T follicular helper cell (primary cell): ENCODE measurements around the gene MBOAT2.

Experiments
- DNase-seq: peaks from one replicate; pipeline ENCODE4 v3.0.0-alpha.2; 2020; ENCODE audit warnings: low read depth

MBOAT2 gene

DNA sequence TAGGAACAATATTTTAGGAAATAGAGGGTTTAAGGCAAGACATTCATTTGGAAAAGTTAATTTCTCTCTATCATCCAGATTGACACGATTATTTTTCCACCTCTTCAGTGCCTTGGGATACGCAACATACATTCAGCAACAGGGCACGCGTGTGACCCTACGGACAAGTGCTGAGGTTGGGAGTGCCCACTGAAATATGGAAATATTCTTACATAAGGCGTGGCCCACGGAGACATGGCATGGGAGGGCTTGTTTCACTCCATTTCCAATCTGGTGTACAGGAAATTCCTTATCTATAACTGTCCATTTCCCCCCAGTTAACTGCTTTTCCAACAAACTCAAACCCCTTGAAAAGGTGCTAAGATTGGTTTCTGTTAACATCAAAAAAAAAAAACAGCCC lies 145.2 kb downstream of the MBOAT2 start:
- DNase-seq = no peak

DNA sequence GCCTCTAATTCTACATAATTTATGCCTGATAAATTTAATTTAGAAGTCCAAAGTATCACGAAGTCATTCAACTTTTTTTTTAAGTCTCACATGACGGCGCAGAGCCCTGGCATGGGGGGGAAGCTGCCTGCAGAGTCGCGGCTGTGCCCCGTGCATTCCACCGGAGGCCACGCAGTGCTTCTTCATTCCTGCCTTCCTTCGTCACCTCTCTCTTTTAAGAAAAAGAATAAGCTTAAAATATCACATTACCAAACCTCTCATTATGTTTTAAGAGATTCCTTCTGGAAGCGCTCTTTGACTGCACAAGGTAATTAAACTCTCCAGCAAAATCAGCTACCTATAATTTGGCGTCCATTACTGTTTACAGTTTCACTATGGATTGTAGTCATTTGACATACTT lies 145.8 kb downstream of the MBOAT2 start:
- no peak for DNase-seq

DNA sequence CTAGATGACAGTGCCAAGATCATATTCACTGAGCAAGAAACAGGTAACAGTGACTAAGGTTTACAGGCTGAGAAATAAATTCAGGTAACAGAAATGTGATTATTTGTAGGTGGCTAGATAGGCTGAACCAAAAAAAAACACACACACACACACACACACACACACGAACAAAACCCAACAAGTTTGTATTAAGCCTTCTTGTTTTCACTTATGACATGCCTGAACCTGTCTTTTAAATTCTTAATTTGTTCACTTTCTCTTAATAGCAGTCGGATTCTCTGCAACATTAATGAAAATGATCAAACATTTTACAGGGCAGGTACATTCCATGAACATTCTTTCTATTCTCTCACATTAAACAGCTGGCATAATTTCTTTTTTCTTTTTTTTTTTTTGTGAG lies 147.3 kb downstream of the MBOAT2 start:
- no peak for DNase-seq

DNA sequence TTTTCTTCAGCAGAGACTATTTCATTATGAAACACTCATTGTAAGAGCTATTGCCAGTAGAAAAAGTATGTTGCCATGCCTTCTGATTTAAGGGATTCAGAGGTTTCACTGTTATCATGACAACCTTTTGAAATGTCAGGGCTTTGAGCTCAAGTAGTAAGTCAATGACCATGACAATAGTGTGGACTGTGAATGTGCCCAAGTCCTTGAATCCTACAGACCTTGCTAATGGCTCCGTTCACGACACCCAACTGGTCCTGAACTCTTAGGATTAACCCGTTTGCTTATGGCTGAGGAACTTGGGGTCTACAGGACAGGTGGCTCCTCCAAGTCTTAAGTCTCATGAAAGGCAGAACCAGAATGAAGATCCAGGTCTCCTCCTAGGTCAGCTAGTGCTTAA lies 148.5 kb downstream of the MBOAT2 start:
- no peak for DNase-seq

DNA sequence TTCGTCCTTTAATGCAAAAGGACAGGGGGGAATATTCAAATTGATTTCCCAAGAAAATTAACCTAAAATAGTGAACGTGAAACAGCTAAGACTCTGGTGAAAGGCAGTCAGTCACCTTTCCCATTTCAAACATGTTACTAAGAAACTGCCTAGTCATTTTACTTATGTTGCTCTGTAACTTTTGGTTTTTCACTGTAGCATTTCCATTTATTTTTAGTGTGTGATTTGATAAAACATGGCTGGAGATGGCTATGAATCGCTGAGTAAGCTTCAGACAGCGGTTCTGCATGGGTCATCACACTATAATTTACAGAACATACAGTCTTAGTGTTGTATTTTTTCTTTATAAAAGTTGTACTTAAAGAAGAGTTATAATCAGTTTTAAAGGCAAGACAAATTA lies 150.1 kb downstream of the MBOAT2 start:
- no peak for DNase-seq

DNA sequence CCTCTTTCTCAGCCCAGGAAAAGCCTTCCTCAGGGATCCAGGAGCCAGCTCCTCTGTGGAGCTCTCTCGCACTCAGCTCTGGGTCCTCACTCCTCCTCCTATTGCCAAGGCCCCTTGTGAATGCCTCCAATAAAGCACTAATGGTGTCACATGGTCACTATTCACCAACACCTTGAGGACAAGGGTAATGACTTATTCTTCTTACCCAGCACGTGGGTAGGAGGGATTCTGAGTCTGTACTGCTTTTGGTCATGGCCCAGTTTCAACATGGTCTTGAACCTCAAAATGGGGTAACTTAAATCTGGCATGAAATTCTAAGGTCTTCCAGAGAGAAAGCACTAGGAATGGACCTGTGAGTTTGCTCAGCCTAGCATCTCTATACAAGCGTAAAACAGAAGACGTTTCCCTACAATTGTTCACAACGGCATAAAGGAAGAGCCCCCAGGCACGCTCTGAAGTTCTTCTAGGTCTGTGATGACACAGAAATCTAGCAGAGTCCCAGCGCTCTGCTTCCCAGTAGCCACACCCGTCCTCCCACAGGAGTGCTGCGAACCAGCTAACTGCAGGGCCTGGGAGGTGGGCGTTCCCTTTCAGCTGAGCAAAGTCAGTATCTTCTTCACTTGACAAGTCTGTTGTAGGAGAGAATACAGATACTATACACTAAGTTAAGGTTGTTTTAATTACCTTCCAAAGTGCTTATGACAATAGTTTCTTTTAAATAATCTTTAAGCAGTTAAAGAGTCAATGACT lies 151.5 kb downstream of the MBOAT2 start:
- no peak for DNase-seq

DNA sequence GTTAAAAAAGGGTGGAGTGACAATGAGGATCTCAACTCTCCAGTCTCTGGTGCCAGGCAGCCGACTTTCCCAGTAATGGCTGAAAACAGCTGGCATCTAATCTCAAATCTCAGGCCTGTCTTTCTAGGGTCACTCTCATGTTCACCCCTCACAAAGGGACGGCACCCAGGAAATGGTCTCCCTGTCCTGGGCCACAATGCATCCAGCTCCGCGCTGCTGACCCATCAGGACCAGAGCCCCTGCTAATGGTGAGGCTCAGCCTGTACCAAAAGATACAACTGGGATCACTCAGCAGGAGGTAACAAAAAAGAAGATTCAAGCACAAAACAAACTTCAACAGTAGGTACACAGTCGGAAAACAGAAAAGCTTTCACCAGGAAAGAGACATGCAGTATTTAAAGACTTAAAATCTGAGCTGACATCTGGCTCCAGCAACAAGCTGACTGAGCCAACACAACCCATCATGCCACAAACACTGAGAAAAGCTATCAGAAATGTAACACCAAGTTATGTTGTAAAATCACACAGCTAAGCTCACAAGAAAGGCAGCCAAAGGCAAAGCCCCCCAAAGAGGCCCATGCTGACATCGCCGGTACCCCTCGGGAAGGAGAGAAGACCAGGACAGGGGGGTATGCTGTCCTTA lies 152.5 kb downstream of the MBOAT2 start:
- DNase-seq = no peak

DNA sequence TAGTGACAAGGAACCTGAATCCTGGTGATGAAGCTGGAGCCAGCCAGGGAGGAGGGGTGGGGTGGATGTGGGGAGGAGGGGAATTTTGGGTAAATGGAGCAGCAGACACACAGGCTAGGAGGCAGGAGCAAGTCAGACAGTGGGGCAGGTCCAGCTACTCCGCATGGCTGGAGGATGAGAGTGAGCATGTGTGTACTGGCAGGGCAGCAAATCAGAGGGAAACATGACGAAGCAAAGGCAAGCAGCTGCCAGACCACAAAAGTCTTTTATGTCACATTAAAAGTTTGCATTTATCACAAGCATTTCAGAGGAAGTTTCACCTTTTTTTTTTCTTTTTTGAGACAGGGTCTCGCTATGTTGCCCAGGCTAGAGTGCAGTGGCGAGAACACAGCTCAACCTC lies 154.2 kb downstream of the MBOAT2 start:
- no peak for DNase-seq

DNA sequence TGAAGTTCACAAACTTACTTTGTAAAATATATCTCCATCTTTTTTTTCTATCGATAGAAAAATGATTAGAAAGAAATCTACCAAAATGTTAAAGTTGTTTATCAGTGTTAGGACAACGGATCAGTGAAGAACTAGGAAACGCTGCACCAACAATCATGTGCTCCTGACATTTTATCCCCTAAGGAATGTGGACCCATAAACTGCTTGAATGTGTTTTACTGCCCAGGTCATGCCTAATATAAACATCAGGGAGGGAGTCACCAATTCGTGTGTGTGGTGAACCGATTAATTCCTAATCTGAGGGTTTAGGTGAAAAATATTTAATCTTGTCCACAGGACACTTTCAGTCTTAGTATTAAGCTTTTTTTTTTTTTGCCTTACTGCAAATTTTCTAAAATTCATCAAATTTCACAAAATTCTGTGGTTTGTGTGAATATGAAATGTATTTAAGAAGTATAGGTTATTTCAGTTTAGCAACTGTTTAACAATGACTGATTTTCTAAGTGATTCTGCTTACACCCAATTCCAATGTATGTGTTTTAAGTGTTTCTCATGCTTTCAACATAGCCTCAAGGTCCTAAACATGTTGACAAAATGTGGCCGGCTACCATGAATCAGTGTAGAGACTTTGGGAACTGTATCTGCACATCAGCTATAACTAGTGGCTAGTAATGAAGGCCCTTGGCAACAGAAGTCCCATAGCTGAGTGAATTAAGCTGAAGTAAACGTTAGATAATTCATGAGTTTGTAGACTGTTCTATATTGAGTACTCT lies 155.0 kb downstream of the MBOAT2 start:
- DNase-seq = no peak

DNA sequence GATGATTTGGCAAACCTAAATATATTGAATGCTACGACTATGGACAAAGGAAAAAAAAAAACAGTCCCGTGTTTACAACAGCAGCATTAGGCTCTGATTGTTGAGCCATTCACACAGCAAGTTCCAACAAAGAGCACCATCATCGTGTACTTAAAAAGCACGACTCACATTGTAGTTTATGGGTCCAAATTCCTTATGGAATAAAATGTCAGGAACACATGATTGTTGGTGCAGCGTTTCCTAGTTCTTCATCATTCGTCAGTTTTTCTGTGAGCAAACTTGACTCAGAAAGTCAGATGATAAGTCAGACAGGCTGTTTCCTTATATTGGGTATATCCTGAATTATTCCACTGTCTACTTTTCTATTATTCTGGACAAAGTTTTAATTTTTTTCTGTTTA lies 156.1 kb downstream of the MBOAT2 start:
- no peak for DNase-seq

DNA sequence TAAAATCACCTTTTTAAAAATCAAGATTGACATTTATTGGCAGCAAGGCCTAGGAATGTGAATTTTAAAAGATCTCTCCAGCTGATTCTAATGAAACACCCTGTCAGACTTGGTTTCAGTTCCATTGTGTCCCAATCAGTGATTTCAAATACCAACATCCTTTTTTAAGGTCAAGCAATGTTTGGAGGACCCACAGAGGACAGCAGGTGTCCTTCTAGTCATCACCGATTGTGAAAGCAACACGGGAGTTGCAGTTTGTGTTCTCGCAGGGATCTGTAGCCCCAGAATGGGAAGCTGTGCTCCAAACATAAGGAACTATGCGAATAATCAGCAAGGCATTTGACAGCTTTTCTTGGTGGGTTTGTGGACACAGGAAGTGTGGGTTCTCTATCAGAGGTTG lies 161.6 kb downstream of the MBOAT2 start:
- no peak for DNase-seq

DNA sequence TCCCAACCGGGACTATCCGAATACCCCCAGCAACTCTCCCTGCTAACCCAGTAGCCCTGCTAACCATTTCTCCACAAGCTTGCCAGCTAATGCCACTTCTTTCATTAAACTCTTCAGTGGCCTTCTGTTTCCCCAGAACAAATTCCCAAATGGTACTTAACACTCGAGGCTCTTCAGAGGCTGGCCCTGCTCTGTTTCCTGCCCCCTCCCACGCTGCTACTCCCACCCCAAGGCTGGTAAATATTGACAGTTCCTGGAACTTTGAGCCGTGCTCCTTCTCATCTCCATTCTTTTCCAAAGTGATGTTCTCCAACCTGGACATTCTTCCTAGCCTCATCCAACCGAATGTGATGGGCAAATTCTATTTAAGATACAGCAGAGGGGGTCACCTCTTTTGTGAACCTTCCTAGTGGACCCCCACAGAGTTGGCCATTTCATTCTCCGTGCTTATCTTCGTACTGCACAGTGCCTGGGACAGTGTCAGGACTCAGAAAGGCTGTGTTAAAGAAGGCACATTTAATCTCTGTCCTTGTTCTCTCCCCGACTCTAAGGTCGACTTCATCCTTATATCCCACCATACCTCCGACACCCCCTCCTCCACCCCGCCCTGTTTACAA lies 162.9 kb downstream of the MBOAT2 start:
- no peak for DNase-seq

DNA sequence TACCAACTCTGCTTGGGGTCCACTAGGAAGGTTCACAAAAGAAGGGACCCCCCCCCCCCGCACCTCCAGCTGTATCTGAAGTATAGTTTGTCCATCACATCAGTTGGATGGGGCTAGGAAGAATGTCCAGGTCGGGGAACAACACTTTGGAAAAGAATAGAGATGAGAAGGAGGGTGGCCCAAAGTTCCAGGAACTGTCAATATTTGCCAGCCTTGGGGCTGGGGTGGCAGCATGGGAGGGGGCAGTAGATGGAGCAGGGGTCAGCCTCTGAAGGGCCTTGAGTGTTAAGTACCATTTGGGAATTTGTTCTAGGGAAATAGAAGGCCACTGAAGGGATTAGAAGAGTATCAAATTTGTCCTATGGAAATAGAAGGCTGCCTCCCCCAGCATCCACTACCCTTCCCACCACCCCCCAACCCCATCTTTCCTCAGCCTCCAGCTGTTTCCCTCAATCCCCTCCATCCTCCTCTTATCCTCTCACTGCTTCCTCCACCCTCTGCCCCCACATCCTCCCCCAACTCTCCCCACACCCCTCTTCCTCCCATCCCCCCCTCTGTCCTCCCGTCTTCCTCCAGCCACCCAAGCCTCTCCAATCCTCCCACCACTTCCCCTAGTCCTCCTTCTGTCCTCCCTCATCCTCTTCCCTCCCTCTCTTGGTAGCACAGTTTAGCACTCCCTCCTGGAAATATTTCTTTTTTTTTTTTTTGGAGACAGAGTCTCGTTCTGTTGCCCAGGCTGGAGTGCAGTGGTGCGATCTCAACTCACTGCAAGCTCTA lies 164.1 kb downstream of the MBOAT2 start:
- no peak for DNase-seq

DNA sequence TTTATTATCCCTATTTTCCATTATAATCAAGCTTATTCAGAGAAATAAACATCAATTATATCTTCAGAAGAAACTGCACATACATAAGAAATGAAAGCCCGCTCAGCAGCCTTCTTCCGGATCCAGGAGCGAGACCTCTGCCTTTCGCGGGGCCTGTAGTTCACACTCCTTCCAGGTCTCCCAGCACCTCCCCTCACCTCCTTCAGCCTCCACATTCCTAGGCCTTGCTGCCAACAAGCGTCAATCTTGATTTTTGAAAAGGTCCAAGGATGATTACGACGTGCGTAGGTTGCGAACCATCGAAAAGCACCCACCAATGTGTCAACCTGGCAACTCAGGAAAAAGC lies 165.7 kb downstream of the MBOAT2 start:
- DNase-seq = no peak

DNA sequence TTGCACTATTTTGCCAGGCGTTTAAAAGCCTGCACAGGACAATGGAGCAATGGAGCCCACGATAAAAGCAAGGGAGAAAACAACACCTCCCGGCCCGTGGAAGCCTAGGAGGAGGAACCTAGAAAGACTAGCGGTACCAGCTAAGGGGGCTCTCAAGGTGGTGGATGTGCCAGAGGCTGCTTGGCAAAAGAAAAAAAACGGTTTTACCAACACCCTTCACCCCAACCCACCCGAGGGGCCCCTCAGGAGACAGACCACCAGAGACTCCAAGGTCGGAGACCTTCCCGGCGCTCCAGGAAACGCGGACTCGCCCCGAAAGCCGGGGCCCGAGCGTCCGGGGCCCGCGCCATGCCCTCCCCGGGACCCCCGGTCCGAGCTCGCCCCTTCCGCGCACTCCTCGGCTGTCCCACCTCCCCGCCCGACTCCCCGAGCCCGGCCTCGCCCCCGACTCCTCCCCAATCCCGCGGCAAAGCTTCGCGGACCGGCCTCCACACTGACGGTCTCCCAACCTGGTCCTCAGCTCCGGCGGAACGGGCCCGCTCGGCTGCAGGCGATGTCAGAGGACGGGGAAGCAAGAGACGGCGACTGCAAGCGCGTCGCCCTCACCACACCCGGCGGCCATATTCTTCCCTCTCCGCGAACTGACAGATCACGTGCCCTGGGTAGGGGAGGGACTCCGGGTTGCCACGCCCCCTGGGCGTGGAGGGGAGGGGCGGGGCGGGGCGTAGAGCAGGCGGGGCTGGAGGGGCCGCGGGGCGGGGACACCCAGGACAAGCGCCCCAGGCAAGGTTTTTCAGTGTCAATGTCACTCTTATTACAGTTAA lies 166.3 kb downstream of the MBOAT2 start, which contains the start of gene KIDINS220:
Gene KIDINS220 (minus strand): TSS at position 643 of the 824 bp plus-strand sequence. CDS start 10,520 bp downstream, outside the sequence.
- DNase-seq = peak; percentile 79

DNA sequence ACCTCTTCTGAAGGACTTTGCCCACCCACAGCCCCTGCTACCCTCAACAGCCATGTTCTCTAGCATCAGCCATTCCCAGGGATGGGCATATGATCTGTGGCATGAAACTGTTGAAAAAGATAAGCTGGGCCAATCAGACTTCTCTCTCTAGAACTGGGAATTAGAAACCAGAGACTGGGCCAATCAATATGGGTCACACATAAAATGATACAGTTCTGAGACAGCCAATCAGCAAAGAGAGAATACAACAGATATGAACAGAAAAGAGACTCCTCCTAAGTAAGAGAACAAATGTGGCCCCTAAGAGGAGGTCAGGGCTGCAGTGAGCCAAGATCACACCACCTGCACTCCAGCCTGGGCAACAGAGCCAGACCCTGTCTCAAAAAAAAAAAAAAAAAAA lies 168.2 kb downstream of the MBOAT2 start:
- no peak for DNase-seq

DNA sequence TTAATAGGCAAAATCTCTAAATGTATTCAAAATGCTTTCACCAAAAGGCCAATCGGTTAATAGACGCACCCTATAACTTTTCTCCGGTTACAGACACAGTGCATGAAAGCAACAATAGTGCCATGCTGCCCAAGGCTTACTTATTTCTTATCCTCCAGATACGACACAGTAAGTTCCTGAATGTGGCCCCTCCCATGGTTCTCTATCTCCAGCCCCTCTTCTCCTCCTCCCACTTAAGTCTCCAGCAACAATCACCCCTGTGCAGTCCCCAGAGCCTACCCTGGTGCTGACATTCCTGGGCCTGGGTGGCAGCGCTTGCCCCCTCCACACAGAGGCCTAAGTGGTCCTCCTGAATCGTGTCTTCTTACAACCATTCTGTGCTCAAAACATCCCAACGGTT lies 169.6 kb downstream of the MBOAT2 start:
- no peak for DNase-seq

DNA sequence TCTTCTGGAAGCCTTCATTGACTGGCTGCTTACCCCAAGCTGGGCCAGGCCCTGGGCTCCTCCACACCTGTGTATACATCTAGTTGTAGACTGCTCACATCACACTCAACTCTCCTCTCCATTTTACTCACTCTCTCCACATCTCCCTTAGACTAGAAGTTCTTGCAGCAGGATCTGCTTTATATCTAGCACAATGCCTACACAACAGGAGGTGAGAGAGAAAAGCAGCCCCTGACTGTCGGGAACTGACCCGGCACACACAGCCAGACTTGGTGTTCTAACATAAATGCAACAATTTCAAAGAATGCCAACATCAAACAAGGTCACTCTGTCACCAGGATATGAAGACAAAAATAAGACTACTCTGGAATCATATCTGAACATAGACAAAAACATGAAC lies 172.0 kb downstream of the MBOAT2 start:
- DNase-seq = no peak

DNA sequence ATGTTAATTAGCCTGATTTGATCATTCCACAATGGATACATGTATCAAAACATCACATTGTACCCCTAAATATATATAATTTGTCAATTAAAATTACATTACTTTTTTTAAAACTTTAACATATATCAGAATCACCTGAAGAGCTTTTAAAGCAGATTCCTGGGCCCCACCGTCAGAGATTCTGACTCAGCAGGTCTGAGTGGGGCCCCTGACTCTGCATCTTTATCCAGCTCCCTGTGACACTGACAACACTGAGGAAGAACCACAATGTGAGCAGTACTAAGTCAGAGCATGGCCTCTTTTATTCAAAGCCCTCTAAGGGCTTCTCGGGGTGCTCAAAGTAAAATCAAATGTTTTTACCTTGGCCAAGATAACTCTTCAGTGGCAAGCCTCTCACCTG lies 175.8 kb downstream of the MBOAT2 start:
- no peak for DNase-seq

DNA sequence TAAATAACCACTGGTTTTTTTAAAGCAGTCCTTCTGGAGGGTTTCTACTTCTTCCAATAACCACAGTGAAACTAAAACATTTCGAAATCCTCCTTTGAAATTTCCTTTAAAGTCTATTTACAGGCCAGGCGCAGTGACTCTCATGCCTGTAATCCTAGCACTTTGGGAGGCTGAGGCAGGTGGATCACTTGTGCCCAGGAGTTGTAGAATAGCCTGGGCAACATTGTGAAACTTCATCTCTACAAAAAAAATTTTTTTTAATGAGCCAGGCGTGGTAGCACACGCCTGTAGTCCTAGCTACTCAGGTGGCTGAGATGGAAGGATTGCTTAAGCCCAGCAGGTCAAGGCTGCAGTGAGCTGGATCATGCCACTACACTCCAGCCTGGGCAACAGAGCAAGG lies 181.3 kb downstream of the MBOAT2 start:
- DNase-seq = no peak
